WI38 (cell line): Measurements from ENCODE around the gene PAK5.

Experiments
- H3K4me3 ChIP-seq: 2 replicates; pipeline ENCODE4 v1.5.1; 2011; ENCODE audit warnings: low read depth, mild to moderate bottlenecking, control low read depth, low read length
- TF ChIP-seq, protein P1 (sequence below): IDR thresholded peaks from 2 replicates; pipeline ENCODE4 v1.5.1; 2012; ENCODE audit warnings: low read depth, mild to moderate bottlenecking, control low read depth, low read length

Gene PAK5

DNA sequence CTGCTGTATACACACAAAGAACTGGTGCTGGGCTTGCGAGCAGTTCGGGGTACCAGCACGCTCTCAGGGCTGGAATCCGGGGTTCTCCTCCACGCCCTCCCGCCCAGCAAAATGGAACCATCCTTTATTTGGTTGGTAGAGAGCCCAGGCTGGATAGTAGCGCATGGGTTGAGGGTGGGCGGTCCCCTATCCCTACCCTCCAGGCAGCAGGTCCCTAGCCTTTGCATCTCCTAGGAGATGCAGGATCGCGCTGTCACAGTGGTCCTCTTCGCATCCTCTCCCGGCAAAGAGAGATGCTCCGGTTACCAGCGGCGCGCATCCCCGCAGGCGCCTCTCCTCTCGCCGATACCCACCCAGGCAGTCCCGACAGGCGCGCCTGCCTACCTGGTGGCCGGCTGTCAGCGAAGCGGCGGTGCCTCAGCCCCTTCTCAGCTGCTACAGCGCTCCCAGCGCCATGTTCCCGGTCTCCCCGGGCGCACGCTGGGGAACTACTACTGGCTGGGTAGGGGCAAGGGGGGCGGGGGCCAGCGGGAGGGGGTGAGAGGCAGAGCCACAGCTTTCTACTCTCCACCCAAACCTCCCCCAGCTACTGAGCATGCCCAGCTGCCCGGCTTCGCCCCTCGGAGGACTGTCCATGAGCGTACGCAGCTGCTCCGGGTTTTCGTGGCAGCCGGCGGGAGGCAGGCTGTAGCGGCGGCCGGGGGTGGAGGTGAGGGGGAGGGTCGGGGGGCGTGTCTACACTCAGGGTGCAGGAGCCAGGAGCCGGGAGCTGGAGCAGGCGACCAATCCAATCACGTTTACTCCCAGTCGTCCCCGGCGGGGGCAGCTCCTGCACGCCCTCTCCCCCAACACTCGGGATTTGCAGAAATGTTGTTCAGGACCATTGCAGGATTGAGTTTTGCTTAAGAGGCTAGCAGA is at the start of gene PAK5:
TSS of gene PAK5 (minus strand) at position 699 of the 918 bp plus-strand sequence. CDS start 194,748 bp downstream, outside the sequence.
- TF ChIP-seq, protein P1, sequence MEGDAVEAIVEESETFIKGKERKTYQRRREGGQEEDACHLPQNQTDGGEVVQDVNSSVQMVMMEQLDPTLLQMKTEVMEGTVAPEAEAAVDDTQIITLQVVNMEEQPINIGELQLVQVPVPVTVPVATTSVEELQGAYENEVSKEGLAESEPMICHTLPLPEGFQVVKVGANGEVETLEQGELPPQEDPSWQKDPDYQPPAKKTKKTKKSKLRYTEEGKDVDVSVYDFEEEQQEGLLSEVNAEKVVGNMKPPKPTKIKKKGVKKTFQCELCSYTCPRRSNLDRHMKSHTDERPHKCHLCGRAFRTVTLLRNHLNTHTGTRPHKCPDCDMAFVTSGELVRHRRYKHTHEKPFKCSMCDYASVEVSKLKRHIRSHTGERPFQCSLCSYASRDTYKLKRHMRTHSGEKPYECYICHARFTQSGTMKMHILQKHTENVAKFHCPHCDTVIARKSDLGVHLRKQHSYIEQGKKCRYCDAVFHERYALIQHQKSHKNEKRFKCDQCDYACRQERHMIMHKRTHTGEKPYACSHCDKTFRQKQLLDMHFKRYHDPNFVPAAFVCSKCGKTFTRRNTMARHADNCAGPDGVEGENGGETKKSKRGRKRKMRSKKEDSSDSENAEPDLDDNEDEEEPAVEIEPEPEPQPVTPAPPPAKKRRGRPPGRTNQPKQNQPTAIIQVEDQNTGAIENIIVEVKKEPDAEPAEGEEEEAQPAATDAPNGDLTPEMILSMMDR, result no peak
- no peak within 1 kb of the TSS for H3K4me3 ChIP-seq

GRCh38 chr20:9887706-9888105 is 48.8 kb upstream of the PAK5 start:
- no peak overlapping the region for H3K4me3 ChIP-seq
- TF ChIP-seq, protein P1, result no peak

GRCh38 chr20:9886227-9886626 is 47.4 kb upstream of the PAK5 start:
- TF ChIP-seq, protein P1, result no peak
- no peak overlapping the region for H3K4me3 ChIP-seq

GRCh38 chr20:9884666-9885065 is 45.8 kb upstream of the PAK5 start:
- H3K4me3 ChIP-seq, result no peak overlapping the region
- TF ChIP-seq, protein P1, result no peak

- TF ChIP-seq, protein P1, result no peak
- no peak overlapping the region for H3K4me3 ChIP-seq
Observed at GRCh38 chr20:9884061-9884460, 45.2 kb upstream of the PAK5 start.

- no peak overlapping the region for H3K4me3 ChIP-seq
- TF ChIP-seq, protein P1, result no peak
Observed at GRCh38 chr20:9877932-9878495, 39.1 kb upstream of the PAK5 start.

DNA sequence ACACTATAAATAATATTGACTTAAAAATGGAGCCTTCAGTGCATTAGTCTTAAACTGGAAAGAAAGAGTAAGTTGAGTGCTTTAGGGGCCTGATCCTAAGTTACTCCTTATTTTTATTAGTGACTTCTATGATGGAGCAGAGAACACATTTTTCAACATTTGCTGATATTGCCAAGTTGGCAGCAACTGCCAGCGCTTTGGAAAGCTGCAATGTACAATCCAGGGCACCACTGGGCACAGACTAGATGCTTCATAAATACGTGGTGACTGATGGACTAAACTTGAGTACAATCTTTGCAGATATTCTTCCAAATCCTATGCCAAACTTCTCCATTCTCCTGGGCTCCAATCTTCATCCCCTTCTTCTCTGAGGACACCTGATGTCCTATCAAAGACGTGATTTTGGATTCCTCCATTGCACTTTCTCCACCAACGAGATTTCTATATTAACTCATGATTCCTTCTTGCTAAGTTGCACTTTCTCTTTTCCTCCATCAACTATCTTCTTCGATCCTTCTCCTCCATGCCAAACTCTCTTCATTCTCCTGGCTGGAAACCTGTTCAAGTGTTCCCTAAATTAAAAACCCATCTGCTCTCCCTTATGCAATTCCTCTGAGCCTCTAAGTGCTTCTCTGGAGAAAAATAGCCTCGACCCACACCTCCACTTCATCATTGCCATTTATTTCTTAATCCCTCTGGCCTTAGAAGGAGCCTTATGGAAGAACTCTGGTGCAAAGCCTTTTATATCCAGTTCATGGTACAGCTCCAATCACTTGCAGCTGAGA is 28.5 kb upstream of the PAK5 start:
- TF ChIP-seq, protein P1, result no peak
- H3K4me3 ChIP-seq, result no peak overlapping the region
